IPS-NIHi7 (cell line): ENCODE data around the gene MRGPRE.
A peak's percentile ranks its signal among the peaks of the same experiment; 100 is the strongest.

Experiments
- DNase-seq: peaks from one replicate; pipeline ENCODE4 v3.0.0; 2012; ENCODE audit warnings: mixed read lengths; ENCODE audit errors: extremely low spot score

The MRGPRE gene

GRCh38 chr11:3213659-3214419 lies 18.4 kb downstream of the MRGPRE start:
- DNase-seq, result no peak

- DNase-seq, result no peak
Observed at GRCh38 chr11:3208272-3208671, 23.9 kb downstream of the MRGPRE start.

GRCh38 chr11:3207526-3208189 lies 24.6 kb downstream of the MRGPRE start:
- DNase-seq, result no peak

GRCh38 chr11:3206922-3207204 lies 25.4 kb downstream of the MRGPRE start:
- DNase-seq, result no peak

GRCh38 chr11:3206156-3206921 lies 25.9 kb downstream of the MRGPRE start:
- no peak for DNase-seq

- no peak for DNase-seq
Observed at GRCh38 chr11:3205261-3206155, 26.7 kb downstream of the MRGPRE start.

GRCh38 chr11:3204141-3205015 lies 27.8 kb downstream of the MRGPRE start:
- no peak for DNase-seq

GRCh38 chr11:3203221-3204043 lies 28.8 kb downstream of the MRGPRE start:
- peak; percentile 73 for DNase-seq

- no peak for DNase-seq
Observed at GRCh38 chr11:3202759-3203158, 29.5 kb downstream of the MRGPRE start.

- DNase-seq, result no peak
Observed at GRCh38 chr11:3202305-3202704, 29.9 kb downstream of the MRGPRE start.

GRCh38 chr11:3201677-3202181 lies 30.5 kb downstream of the MRGPRE start:
- DNase-seq, result no peak

GRCh38 chr11:3201112-3201581 lies 31.1 kb downstream of the MRGPRE start:
- DNase-seq, result no peak

- no peak for DNase-seq
Observed at GRCh38 chr11:3200388-3201111, 31.7 kb downstream of the MRGPRE start.

- no peak for DNase-seq
Observed at GRCh38 chr11:3199537-3200295, 32.5 kb downstream of the MRGPRE start.

- DNase-seq, result no peak
Observed at GRCh38 chr11:3198815-3199214, 33.4 kb downstream of the MRGPRE start.

GRCh38 chr11:3197878-3198528 lies 34.2 kb downstream of the MRGPRE start:
- DNase-seq, result no peak

- no peak for DNase-seq
Observed at GRCh38 chr11:3197044-3197695, 35.0 kb downstream of the MRGPRE start.
